HG03103 (cell line): ENCODE data around the gene NFATC3.

Experiments
- ATAC-seq: cut with Tn5 transposase; IDR thresholded peaks from one replicate; pipeline ENCODE4 v1.9.1; 2021; ENCODE audit warnings: low read depth; ENCODE audit not compliant: unreplicated experiment

Gene NFATC3

DNA sequence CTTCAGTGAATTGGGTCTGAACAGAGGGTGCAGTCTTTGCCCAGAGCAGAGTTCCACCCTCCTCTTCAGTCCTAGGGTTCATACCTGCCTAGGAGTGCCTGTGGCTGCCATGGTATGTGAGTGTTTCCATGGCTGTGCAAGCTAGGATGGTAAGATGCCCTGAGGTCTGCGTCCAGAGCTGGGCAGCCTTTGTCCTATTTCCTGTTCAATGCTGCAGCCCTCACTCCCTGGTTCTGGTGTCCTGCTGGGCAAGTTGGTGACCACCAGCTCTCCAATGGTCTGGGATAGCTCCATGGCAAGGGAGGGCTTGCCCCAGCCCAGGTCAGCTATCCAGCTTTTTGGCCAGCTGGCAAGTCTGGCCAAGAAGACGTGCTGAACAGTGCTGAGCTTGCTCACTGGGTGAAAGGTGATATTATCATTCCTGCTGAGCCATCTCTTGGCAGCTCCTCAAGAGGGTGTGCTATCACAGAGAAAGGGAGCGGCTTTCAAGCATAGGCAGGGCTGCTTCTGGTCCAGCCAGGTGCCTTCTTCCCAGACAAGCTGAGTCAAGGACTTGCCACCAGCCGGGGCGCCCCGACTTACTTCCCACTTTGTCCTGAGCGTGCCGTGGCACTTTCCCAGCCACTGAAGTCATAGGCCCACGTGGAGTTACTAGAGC is 13.0 kb upstream of the NFATC3 start:
- ATAC-seq = no peak

DNA sequence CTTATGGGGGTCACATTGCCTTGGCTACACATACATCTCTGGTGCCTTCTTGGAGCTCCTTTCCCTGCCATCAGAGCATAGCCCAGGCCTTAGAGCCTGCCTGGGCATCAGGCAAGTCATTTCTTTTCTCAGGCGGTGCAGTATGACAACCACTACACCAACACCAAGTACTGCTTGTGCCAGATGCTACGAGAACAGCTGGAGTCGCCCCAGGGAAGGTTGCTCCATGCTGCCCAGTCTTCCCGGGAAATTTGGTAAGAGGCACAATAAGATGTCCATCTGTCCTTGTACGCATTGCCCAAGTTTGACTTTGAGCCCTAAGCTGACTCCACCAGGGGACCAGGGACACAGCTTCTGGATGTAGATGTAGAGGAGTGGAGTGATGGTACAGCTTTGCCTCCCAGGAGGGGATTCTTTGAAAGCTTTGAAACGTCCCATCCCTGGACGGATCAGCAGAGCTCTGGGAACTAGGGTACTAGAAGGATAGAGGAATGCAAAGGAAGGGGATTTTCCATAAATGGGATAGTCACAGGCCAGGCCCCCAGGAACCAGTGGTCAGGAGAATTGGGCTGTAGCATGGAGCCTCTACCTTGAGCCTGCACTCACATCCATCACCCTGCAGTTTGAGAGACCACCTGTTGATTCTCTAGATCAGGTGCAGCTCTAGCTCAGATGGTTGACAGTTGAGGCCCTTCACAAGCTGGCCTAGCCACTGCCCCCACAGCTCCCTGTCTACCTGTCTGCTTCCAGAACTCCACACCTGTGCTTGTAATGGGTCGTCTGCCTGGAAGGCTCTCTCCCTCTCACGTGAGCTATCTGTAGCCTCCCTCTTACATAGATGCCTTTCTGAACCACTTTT is 11.0 kb upstream of the NFATC3 start:
- no peak for ATAC-seq

DNA sequence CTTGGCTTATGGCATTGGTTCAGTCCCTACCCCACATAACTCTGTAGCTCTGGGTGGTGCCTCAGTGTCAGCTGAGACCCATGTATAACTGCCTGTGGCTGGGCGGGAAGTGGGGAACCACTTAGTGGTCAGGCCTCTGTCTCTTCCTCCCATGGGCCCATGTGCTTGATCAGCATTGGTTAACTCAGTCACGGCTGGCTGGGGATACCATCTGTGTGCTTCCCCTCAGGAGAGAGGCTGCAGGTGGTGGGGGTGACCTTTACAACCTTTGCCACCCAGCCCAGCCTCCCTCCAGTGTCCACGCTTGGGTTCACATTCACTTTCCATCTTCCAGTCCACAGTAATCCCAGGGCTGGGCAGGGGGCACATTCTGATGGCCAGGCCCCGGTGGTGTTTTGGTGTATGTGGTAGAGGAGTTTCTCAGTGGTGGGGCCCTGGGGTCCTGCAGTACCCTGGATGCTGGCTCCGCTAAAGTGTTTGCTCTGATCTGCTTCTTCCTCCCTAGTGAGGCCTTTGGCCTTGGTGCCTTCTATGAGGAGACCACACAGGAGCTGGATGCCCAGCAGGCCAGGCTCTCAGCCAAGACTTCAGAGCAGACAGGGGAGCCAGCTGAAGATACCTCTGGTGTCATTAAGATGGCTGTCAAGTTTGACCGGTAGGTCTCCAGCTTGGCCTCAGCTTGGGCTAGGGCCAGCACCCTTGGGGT is 10.2 kb upstream of the NFATC3 start:
- peak; percentile 63 for ATAC-seq

DNA sequence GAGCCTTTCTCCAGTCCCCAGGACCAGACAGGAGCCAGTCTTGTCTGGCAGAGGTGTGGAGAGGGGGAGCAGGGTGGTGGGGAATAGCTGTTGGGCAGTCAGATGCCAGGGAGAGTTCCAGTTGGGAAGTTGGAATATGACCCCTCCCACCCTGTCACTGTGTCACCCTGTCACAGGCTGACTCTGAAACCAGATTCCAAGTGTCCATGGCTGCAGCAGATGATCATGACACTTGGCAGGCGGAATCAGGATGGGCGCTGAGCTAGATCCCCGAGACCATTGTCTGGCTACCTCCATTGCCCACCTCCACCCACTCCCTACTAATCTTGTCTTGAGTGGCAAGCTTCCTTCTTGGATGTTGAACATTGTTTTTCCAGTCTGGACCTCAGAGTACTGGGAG is 9.2 kb upstream of the NFATC3 start:
- ATAC-seq = no peak

DNA sequence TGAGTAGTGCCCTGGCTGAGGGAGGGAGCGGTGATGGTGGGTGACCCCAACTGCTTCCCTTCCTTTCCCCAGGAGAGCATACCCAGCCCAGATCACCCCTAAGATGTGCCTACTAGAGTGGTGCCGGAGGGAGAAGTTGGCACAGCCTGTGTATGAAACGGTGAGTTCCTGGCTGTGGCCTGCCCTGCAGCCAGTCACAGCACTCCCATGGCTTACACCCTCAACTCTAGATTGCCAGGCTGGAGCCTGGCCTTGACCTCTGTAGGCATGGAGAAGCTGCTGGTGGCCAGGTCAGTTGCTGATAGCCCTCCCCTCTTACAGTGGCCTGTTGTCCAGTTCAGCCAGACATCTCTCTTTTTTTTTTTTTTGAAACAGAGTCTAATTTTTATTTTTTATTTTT is 8.6 kb upstream of the NFATC3 start:
- no peak for ATAC-seq

DNA sequence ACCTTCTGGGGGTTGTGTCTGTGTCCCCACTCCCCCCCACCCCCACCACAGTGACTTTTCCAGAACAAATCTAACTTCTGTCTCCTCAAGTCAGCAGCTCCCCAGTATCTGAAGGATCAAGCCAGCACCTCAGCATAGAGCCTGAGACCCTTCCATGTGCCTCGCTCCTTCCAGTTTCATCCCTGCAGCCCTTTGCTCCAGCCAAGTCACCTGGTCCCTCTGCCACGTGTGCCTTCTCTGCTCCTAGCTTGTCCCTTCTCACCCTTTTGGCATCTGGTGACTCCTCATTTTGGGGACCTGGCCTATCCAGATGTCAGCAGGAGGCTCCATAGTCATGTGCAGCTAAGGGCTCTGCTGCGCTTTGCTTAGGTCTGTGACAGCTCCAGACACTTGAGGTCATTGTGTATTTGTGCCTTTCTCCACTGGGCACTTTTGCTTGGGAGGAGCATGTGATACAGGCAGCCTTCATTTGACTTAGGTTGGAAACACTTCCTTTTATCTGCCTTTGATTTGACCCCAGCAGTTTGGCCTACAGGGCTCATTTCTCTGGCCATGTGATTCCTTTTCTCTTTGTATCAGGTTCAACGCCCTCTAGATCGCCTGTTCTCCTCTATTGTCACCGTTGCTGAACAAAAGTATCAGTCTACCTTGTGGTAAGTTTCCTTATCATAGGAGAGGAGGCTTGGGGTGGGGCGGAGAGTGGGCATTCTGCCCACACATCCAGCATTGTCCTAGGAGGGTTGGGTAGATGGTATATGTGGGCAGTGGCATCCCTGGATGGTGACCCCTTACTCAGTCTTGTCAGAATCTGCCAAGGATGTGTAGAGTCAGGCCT is 7.1 kb upstream of the NFATC3 start:
- ATAC-seq = no peak

DNA sequence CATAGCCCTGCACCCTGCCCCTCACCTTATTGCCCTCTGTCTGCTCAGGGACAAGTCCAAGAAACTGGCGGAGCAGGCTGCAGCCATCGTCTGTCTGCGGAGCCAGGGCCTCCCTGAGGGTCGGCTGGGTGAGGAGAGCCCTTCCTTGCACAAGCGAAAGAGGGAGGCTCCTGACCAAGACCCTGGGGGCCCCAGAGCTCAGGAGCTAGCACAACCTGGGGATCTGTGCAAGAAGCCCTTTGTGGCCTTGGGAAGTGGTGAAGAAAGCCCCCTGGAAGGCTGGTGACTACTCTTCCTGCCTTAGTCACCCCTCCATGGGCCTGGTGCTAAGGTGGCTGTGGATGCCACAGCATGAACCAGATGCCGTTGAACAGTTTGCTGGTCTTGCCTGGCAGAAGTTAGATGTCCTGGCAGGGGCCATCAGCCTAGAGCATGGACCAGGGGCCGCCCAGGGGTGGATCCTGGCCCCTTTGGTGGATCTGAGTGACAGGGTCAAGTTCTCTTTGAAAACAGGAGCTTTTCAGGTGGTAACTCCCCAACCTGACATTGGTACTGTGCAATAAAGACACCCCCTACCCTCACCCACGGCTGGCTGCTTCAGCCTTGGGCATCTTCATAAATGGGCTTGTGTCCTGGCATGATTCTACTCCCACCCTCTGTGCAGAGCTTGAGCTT is 6.3 kb upstream of the NFATC3 start:
- no peak for ATAC-seq

DNA sequence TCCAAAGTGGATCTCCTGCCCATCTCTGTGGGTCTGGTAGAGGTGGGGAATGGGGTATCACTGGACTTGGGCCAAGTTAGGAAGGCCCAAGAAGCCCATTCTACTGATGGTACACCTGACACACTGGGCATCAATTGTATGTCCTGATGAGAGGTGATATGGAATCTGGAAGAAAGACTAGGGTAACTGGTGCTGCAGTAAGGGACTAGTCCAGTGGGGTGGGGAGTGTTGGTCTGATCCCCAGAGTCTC is 5.9 kb upstream of the NFATC3 start:
- no peak for ATAC-seq

DNA sequence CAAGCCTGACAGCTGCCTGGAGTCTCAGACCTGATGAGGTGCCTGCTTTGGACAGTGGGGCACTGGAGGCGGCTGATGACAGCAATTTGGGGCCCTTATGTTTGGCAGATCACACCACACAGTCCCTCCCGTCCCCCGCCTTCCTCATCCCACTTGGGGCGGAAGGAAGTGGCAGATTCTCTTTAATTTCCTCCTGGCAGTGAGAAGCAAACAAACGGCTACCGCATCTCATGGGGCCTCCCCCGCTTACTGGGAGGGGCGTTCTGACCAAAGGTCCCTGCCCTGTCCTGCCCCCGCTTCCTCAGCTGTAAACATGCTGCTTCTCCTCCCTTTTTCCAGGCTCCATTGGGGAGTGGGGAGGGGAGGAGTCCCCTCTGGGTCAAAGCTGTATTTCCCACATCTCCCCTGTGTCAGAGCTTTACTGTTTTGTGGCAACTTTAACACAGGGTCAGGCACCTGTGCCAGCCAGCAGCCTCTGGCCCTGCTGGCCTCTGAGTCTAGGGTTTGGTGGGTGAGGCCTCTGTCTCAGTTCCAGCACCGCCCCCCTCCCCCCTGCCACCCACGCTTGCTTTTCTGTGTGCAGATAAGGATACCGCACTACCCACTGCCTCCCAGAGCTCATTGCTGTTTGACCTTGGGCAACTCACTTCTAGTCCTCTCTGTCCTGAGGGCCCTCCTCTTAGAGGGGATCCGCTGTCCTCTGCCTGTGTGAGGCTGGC is 5.4 kb upstream of the NFATC3 start:
- no peak for ATAC-seq

DNA sequence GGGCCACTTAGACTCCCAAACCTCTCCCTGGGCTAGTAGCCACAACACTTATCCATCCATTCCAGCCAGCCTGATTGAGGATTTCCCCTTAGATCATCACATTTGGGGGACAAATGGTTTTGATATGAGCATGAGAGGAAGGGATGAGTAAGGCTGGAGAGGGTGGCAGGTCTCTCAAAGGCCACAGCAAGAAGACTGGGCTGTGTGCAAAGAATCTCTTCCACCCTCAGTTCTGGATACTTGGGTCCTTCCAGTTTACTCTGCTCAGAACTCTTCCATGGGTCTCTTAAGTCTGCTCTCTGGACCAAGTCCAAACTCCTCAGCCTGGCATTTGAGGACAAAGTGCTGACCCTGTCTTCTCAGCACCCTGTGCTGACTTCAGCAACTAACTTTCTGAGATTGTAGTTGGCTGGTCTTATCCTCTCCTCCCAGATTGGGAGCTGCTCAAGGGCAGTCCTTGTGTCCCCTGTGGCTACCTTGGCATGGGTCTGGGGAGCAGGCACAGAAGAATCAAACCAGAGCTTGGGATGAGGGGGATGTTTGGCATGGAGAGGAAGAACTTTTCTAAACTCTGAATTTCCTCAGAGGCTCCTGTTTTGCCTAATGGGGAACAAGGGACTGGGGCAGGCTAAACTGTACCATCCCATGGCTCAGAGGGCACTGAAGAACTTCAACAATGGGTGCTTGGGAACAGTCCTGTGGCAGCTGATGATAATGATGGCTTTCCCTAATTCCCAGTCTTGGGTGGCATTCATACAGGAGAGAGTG is 3.1 kb upstream of the NFATC3 start:
- no peak for ATAC-seq

DNA sequence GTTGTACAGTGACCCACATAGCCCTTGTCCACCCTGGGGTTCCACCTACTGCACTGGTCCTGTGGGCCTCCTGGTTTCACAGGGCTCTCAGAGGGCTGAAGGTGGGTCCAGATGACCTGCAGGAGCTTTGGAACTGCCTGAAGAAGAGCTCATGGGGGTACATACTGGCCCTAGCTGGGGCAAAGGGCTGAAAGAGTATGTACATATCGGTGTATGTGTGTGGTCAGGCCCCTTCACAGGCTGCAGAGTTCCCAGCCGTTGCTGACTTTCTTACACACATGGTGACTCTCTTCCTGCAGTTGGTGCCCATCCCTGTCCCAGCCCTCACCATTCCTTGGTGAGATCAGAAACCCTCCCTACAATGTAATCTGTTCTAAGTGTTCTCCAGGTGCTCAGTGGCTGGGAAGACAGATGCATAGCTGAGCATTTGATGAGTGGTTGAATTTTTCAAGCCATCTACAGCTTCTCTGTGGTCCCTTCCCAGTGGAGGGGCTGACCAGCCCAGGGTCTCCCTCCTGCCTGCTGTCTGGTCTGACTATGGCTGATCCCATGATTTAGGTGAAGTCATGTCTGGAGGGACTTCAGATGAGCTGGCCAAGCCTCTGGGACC is 2.4 kb upstream of the NFATC3 start:
- ATAC-seq = no peak

DNA sequence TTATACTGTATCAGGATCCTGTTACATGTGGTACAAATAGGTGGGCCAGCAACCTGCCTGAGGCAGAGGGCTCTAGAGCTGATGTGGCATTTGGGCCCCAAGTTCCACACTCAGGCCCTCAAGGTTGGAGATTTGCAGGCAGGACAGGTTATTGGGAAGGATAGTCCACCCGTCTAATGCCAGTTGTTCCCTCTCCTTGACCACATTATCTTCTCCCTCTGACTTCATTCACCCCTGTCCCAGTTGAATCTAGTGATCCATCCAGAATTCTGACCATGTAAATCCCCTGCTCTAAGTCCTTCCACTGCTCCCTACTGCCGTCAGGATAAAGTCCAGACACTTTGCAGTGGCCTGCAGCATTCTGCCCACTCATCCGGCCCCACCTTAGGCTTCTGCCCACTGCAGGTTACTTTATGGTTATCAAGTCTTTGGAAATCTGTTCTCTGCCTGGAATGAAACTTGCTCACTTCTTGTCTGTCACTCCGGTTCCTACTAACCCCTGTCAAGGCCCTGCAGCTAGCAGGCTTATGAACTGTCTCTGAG is 1.9 kb upstream of the NFATC3 start:
- no peak for ATAC-seq

DNA sequence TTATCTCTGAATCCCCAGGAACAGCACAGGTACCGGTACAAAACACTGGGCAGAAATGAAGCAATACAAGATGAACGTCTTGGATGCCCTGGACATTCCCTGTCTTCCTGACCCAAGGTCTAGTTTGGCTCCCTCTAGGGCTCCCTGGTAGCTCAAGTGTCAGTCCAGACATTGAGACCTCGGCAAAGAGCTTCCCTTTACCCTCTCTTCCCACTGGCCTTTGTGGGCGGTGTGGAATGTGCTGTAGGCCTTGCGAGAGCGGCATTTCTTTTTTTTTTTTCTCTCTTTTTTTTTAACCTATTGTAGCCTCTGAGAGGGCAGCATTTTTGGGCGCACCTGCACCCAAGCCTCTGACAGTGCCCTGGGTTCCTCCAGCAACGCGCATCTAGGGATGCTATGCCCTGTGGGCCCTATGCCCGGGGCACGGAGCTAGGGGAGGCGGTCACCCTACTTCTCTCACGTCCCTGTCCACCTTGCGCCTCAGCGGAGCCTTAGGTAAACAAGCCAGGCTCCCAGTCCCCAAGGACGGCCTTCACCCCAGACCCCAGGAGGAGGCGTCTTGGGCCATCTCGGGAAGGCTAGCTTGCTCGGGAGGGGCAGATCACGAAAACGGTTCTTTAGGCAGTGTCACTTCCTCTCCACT is 1.2 kb upstream of the NFATC3 start:
- no peak for ATAC-seq

DNA sequence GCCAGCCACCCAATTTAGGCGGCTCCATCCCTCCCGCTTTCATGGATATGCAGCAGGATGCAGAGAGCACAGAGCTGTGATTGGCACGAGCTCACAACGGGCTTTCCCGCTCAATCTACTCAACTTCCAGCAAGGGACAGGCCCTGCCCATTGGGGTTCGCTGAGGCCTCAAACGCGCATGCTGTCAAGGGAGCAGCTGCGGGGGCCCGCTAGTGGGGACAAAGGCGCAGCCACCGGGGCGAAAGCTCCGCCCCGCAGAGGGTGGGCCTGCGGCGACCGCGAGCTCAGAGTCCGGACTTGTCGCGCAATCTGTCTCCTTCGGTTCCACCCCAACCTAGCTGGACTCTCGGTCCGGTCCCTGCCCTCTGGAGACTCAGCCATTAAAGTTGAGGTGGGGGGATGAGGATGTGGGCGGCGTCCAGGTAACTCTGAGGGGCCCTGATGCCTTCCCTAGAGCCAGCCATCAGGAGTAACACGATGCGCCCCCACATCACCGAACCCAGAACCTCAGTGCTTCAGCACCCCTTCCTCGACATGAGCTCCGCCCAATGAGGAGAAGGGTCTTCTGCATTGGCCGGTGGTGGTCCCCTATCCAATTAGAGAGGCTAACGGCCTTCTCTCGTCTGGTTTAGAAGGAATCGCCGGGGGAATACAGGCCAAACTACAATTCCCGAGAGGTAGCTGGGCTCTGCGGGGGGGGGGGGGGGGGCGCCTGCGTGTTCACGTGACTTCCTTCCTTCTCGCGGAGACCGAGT is 489 bp upstream of the NFATC3 start:
- peak; percentile 37 for ATAC-seq

DNA sequence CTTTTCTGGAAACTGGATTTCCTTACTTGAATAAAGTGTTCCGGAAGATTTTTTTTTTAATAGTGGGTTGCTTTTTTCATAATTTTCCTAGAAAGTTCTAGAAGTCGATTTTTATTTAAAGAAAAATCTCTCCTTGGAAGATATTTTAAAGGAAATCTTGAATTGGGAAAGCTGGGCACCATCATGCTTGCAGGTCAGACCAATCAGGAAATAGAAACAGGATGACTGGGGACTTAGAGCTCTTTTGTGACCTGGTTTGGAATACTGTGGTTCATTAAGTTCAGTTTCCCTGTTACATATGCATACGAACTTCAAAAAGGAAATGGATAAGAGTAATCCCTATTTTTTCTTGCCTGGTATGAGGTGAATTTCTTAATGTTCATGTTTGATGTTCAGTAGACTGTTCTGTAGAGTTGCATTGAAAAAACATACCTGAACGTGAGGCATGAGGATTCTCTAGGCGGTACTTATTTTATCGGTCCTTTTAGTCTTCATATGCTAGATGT is 1.2 kb downstream of the NFATC3 start:
- ATAC-seq = no peak

DNA sequence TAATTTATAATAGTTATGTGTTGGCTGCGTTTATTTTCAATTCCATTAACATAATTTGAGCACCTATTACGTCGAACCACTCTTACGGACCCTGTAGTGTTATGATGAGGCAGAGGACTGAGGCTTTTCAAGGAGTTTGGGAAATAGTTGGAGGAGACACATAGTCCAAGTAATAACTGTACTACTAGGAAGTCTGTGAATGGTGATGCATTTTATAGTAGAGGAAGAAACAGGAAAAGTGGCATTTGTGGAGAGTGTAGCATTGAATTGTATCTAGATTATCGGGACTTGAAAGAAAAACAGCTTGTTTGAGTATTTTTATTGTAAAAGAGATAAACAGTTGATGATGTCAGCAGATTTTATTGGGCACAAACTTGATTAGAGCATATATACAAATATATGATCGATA is 1.7 kb downstream of the NFATC3 start:
- ATAC-seq = no peak

DNA sequence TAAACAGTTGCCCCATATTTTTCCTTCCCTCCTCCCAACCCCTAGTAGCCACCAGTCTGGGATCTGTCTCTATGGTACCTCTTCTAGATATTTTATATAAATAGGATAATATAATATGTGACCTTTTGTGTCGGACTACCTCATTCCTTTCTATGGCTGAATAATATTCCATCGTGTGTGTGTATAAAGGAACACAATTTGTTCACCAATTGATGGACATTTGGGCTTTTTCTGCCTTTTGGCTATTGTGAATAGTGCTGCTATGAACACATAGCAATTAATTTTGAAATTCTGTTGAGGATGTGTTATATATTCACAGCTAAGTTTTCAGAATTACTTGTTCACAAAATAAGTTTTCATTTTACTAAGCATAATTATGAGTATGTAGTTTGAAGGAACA is 2.5 kb downstream of the NFATC3 start:
- no peak for ATAC-seq
